T follicular helper cell (primary cell): ENCODE measurements around the gene CRCP.

ENCODE experiments used
- DNase-seq: peaks from one replicate; pipeline ENCODE4 v3.0.0-alpha.2; 2020; ENCODE audit warnings: low read depth

CRCP gene

GRCh38 chr7:66190504-66190857 lies 75.8 kb downstream of the CRCP start:
- no peak for DNase-seq

- DNase-seq, result no peak
Observed at GRCh38 chr7:66193146-66193725, 78.6 kb downstream of the CRCP start.

- no peak for DNase-seq
Observed at GRCh38 chr7:66198469-66198868, 83.8 kb downstream of the CRCP start.

- DNase-seq, result no peak
Observed at GRCh38 chr7:66198956-66199355, 84.3 kb downstream of the CRCP start.

GRCh38 chr7:66202441-66202840 lies 87.8 kb downstream of the CRCP start:
- DNase-seq, result no peak
